Lower leg skin (tissue), 3 donors: Measurements from ENCODE around the gene STX16.

Experiments used
- CTCF ChIP-seq, 3 donors: fragments of 450-650 bp; IDR thresholded peaks; one replicate each; pipeline ENCODE4 v1.5.1; 2016; ENCODE audit warnings: antibody characterized with exemption in 3 of 3, mild to moderate bottlenecking in 3 of 3, moderate library complexity in 2 of 3
- POLR2A ChIP-seq, 2 donors: fragments of 450-650 bp; IDR thresholded peaks; one replicate each; pipeline ENCODE4 v1.6.1; 2016 to 2017; ENCODE audit warnings: antibody characterized with exemption in 2 of 2, mild to moderate bottlenecking in 1 of 2, moderate library complexity in 1 of 2

GRCh38 chr20:58712806-58713731 is 62.0 kb downstream of the STX16 start:
- no peak for TF ChIP-seq POLR2A (IDR thresholded peaks at IDR 0.05)
- no peak for TF ChIP-seq CTCF (IDR thresholded peaks at IDR 0.05)
